ENCODE results near the gene MSMB.
"Not testable (repeated sequence)": the region's sequence is repeated elsewhere in the genome, so short reads cannot be mapped to it uniquely, and the experiment has no call there.

The MSMB gene

GRCh38 chr10:46006219-46006618 lies 39.9 kb downstream of the MSMB start:
- DNase-seq (ENCODE audit: low spot score), result peak; percentile 14

GRCh38 chr10:46005383-46005782 lies 40.7 kb downstream of the MSMB start:
- no peak for DNase-seq (ENCODE audit: low spot score)

GRCh38 chr10:46004963-46005362 lies 41.1 kb downstream of the MSMB start:
- DNase-seq (ENCODE audit: low spot score), result no peak

- no peak for DNase-seq (ENCODE audit: low spot score)
Measured at GRCh38 chr10:46002916-46003693, 43.0 kb downstream of the MSMB start.

- not testable (repeated sequence) for DNase-seq (ENCODE audit: low spot score)
Measured at GRCh38 chr10:46002189-46002687, 43.8 kb downstream of the MSMB start.

GRCh38 chr10:46001187-46001756 lies 44.8 kb downstream of the MSMB start:
- DNase-seq (ENCODE audit: low spot score), result no peak

GRCh38 chr10:46000538-46000937 lies 45.5 kb downstream of the MSMB start:
- no peak for DNase-seq (ENCODE audit: low spot score)

- DNase-seq (ENCODE audit: low spot score), result not testable (repeated sequence)
Measured at GRCh38 chr10:45999955-46000354, 46.1 kb downstream of the MSMB start.

GRCh38 chr10:45997994-45998763 lies 47.9 kb downstream of the MSMB start:
- no peak for DNase-seq (ENCODE audit: low spot score)

GRCh38 chr10:45997557-45997956 lies 48.5 kb downstream of the MSMB start:
- no peak for DNase-seq (ENCODE audit: low spot score)

GRCh38 chr10:45985590-45985989 lies 60.5 kb downstream of the MSMB start:
- not testable (repeated sequence) for DNase-seq (ENCODE audit: low spot score)

- not testable (repeated sequence) for DNase-seq (ENCODE audit: low spot score)
Measured at GRCh38 chr10:45984473-45984872, 61.6 kb downstream of the MSMB start.

GRCh38 chr10:45983538-45984186 lies 62.4 kb downstream of the MSMB start:
- not testable (repeated sequence) for DNase-seq (ENCODE audit: low spot score)

Data from hepatic stellate cell (primary cell).